Stimulated activated CD8-positive, alpha-beta memory T cell treated with anti-CD3 and anti-CD28 coated beads, Interleukin-2, amount 100 ng/mL, for 1 hour (primary cell): ENCODE data around the gene FILIP1.
"Not testable (repeated sequence)": the region's sequence is repeated elsewhere in the genome, so short reads cannot be mapped to it uniquely, and the experiment has no call there.

Experiments used
- DNase-seq, 2 donors: peaks; one replicate each; pipeline ENCODE4 v3.0.0-alpha.2; 2020; ENCODE audit warnings: low read depth in 2 of 2

Gene FILIP1

DNA sequence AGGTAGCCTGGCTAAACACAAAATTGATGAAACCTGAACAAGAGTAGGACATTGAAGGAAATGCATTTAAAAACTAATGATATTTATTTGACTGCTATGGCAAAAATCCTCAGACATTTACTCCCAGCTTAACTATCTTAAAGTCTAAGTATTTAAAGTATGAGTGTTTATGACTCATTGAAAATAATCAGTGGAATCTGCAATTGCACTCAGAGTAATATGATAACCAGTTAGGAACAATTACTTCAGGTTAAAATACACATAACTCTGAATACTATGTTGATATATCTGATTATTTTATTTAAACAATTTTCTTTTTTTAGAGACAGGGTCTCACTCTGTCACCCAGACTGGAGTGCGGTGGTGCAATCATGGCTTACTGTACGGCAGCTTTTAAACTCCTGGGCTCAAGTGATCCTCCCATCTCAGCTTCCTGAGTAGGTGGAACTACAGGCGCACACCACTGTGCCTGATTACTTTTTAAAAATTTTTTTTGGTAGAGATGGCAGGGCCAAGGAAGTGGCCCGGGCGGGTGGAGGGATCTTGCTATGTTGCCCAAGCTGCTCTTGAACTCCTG is 43.9 kb downstream of the FILIP1 start:
- DNase-seq: no peak

DNA sequence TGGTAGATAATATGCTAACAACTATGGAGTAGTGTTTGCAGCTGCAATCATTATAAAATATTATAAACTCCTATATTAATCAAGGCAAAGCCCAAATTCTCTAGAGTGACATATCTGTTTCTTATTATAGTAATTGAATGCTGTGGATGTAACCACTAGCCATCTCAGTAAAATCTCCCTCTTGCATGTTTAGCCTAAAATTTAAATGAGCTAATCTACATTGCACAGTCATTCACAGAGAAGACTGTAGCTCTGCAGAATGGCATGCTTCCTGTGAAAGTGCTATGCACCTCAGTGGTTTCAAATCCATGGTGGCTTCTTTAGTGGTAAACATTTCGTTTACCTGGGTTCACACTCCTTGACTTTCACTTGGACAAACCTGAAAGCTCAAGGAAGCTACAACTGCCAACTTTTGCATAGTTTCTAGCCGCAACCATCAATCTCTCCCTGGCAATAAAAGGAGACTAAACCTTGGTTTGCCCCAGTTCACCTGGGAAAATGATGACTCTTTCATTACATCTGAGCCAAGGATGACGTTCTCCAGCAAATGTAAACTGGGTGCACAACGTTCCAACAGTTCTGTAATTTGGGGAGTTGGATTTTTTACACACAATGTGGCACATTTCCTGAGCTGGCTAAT is 47.2 kb downstream of the FILIP1 start:
- DNase-seq: no peak

DNA sequence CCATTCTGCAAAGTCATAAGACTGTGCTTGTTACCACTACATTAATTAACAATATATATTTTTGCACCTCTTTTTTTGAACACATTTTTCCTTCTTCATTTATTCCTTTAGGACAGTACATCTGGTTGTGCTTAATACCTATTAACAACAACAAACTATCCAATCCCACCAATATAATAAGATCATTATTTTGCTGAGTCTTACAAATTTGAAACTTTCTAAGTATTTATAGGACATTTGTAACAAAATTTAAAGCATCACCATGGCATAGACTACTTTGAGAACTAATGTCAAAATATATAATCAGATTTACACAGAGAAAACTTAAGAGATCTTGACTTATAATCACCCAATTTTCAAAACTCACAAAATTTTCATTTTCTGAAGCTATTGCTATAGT is 47.9 kb downstream of the FILIP1 start:
- DNase-seq: no peak

DNA sequence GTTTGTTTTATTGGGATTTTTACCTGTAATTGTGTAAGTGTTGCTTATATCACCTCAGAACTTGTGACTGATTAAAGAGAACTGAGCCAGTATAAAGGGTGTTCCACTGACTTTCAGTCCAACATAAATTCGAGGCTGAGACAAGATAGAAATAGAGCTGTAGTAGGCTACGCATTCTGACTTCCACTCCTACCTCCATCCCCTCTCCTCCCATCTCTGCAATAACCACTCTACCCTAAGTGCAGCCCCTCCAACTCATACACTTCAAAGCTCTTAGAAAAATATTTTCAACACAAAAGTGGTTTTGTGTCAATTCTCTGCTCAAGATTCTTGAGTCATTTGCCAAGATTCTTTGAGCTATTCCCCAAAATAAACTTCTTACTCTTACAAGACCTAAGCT is 48.7 kb downstream of the FILIP1 start:
- no peak for DNase-seq

DNA sequence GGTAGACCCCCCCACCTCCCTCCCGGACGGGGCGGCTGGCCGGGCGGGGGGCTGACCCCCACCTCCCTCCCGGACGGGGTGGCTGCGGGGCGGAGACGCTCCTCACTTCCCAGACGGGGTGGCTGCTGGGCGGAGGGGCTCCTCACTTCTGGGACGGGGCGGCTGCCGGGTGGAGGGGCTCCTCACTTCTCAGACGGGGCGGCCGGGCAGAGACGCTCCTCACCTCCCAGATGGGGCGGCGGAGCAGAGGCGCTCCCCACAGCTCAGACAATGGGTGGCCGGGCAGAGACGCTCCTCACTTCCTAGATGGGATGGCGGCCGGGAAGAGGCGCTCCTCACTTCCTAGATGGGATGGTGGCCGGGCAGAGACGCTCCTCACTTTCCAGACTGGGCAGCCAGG is 51.7 kb downstream of the FILIP1 start:
- DNase-seq: not testable (repeated sequence)

DNA sequence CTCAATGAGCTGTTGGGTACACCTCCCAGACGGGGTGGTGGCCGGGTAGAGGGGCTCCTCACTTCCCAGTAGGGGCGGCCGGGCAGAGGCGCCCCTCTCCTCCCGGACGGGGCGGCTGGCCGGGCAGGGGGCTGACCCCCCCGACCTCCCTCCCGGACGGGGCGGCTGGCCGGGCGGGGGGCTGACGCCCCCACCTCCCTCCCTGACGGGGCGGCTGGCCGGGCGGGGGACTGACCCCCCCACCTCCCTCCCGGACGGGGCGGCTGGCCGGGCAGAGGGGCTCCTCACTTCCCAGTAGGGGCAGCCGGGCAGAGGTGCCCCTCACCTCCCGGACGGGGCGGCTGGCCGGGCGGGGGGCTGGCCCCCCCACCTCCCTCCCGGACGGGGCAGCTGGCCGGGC is 52.1 kb downstream of the FILIP1 start:
- not testable (repeated sequence) for DNase-seq

DNA sequence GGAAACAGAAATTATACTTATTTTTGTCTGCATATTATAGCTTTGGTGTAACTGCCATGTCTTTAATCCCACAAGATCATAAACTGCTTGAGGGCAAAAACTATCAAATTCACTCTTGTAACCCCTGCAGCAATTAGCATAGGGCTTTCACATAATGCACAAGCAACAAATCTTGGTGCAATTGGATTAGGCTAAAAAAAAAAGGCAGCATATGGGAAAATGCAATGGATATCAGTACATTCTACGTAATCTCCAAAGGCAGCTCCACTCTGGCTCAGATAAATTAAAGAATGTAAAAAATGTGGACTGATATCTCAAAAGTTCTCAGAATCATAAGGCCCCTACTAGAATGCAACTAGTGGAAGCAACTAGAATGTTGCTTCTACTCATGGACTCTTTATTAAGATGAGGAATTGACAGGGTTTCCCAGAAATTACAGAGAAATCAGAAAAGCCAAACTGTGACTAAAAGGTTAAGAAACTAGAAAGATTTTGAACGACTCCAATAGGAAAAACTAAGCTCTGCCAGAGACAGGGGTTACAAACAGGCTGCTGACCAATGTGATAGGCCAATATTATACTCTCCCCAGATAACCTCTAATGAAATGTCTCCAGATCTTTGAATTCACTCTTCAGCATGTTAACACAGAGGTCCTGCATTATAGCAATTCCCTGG is 55.0 kb downstream of the FILIP1 start:
- DNase-seq: no peak

DNA sequence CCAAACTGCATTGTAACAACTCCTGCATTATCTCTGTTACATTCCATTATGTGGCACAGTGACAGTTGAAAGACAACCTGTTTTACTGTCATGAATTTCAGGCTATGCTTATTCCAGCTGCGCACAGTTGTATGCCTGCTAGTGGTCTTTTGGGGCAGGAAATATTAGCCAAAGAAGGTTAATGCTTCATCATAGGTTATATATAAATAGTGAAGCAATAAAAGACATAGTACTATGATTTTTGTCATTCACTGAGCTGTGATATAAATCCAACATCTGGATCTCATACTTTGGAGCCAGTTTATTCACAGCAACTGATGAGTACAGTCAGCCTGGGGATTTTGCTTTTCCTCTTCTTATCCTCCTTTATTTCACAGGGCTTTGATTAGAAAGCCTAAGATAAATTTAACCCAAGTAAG is 55.6 kb downstream of the FILIP1 start:
- DNase-seq: no peak

DNA sequence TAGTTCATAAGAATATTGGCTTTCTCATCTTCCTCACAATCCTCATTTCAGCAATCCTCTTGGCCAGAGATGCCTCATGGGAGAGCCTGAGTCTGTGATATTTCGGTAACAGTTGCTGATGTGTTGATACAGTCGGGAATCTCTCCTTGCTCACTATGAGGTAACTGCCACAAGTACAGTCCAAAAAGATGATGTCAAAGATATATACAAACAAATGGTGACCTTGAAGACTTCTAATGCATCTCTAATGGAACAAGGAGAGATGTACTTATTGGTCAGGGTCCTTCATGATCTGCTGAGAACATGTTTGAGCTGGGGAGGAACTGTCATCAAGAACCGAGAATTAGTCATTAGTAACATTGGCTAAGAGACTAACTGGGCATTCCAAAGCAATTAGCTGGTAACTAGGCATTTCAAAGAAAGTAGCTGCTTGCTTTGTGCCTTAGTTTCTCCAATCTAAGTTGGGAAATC is 56.1 kb downstream of the FILIP1 start:
- no peak for DNase-seq

DNA sequence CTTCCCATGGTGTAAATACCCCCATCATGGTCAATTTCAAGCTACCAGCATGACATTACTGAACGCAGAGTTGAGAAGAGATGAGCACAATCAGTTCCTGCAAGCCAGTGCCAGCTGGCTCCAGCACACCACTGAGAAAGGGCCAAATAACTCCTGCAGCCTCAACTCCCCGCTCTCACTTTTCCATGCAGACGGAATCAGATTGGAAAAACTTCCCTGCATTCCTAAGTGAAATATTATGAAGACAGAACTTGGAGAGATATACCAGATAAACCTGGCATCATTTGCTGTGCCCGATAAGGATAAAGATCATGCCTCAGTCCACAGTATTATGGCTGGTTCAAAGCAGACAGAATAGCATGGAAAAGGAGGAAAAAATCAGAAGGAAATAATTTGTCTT is 56.7 kb downstream of the FILIP1 start:
- no peak for DNase-seq

DNA sequence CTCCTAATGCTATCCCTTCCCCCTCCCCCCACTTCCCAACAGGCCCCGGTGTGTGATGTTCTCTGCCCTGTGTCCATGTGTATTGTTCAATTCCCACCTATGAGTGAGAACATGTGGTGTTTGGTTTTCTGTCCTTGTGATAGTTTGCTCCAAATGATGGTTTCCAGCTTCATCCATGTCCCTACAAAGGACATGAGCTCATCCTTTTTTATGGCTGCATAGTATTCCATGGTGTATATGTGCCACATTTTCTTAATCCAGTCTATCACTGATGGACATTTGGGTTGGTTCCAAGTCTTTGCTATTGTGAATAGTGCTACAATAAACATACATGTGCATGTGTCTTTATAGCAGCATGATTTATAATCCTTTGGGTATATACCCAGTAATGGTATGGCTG is 60.8 kb downstream of the FILIP1 start:
- not testable (repeated sequence) for DNase-seq

DNA sequence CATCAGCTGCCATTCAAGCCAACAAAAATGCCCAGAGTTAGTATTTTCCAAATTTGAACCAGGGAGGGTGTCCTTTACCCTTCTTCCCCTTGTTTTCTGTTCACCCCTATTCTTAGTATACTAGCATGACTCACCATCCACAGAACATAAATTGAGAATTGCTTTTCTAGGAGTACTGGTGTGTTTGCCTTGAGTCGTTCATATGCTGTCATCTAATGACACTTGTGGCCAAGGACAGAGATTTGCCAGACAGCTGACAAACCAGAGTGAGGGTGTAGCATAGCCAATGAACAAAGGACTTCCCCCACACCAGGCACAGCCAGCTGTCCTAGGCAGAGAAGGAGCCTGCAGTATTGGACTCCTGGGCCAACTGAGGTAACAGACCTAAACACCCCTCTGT is 62.2 kb downstream of the FILIP1 start:
- no peak for DNase-seq

DNA sequence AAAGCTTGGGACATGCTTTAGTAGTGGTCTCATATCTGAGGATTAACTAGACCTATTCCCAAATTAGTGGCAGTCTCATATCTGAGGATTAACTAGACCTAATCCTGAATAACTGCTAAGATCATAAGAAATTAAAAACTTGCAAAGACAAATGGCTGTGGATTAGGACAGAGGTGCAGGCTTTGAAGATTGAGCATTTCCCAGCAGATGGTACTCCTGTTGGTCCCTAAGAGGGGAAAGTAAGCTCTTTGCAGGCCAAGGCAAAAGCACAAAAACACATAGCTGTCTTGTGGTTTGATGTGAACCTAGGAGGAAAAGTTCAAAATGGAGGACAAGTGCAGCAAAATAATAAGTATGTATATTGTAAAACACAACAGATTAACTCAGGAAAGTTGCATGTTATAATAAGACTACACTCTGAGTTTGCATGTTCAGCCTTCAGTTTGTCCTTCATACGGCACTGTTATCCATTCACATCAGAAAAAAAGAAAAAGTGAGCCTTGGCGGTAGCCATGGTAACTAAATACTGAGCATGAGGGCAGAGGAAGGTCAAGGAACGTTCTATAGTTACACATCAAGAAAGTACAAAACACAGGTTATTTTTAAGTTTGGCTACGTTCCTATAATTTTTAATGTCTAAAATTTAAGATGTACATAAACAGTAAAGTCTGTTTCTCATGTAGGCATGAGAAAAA is 62.8 kb downstream of the FILIP1 start:
- no peak for DNase-seq

DNA sequence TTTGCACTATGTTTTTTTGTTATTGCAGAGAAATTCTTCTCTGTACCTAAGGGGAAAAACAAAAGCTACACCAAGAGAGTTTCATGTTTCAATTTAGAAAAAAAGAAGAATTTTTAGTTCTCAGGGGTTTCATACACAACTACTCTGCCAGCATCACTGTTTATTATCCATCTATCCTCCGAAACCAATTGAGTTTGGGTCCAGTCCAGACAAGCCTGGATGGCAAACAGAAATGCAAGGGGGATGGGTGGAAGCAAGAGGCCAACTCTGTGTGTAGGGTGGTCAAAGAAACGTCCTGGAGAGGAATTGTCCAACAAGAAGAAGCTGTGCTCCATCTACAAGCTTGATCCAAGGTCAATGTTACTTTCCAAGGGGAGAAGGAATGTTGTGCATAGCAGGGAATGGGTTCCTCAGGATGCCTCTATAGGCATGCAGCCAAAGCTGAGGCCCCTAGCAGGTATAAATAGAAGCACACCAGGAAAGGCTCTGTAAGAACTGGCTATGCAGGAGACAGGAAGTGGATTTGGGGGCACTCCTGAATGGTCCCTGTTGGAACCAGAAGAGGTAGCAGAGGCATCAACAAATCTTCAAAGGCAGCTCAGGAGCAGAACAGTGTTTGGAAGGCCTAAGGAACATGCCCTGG is 64.4 kb downstream of the FILIP1 start:
- no peak for DNase-seq

DNA sequence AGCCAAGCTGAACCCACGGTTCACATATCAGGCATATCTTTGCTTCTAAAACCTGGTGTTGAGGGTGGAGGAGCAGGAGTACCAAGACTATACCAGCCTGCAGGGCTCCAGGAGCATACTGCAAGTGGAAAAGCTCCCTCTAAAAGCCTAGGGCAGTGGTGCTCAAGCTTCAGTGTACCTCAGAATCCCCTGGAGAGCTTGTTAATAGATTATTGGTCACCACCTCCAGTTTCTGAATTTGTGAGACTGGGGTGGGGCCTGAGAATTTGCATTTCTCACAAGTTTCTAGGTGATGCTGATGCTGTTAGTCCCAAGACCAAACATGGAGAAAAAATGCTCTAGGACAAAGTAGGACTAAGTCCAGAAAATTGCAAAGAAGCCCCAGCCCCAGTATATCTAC is 65.4 kb downstream of the FILIP1 start:
- no peak for DNase-seq

DNA sequence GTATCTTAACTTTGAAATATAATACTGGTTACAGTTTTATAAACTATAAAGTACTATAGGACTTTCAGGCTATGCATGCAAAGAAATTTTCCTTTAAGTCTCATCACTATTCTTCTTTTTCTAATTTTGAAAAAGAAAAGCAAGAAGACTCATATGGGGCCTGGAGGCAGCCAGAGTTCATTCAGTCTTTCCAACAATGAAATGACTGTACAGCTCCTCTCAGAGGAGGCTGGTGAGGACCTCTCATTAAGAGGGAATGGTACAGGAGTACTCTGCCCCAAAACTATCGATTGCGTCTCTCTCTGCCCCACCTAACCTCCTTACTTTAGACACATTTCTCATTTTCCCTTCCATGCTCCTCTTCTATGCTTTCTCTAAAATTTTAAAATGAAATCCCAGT is 66.3 kb downstream of the FILIP1 start:
- no peak for DNase-seq

DNA sequence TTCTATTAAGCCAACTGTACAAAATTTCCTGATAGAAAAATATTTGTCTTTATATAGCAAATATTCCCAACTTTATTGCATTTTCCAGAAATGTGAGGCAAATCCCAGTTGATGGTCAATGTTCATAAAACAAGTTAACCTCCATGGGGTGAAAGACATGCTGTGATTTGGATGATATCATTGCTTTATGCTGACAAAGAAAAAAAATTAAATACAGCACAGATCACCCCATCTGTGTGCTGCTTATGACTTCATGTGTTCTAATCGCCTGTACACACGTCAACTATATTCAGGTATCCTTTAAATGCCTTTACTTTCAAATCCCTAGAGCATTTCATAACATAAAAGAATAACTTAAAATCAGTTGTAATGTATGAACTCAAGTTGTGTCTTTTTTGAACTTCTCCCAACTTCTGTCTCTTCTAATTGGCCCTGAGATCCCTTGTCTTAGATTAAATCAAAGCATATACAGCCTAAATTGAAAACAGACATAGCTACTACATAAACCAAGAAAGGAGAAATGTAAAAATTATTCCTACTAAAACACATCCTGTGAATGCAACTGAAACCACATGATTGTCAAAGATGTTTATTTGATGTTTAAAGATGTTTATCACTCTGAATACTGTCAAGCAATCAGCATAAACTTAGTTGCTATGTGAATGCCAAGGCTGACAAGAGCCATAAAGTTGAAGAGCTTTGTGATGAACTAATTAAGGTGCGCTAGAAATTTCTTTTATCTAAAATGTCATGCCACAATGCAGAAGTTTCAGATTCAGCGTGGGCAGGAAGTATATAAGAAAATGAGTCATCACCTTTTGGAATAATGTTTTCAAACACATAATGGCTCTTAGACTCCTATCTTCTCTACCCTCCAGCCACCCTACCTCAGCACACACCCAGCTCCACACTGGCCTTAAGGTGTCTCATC is 68.7 kb downstream of the FILIP1 start:
- DNase-seq: no peak

DNA sequence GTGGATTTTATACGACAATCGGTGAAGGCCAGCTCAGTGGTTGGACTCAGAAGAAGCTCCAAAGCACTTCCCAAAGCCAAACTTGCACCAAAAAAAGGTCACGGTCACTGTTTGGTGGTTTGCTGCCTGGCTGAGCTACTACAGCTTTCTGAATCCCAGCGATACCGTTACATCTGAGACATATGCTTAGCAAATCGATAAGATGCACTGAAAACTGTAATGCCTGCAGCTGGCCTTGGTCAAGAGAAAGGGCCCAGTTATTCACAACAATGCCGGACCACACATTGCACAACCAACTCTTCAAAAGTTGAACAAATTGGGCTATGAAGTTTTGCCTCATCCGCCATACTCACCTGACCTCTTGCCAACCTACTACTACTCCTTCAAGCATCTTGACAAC is 70.2 kb downstream of the FILIP1 start:
- no peak for DNase-seq

DNA sequence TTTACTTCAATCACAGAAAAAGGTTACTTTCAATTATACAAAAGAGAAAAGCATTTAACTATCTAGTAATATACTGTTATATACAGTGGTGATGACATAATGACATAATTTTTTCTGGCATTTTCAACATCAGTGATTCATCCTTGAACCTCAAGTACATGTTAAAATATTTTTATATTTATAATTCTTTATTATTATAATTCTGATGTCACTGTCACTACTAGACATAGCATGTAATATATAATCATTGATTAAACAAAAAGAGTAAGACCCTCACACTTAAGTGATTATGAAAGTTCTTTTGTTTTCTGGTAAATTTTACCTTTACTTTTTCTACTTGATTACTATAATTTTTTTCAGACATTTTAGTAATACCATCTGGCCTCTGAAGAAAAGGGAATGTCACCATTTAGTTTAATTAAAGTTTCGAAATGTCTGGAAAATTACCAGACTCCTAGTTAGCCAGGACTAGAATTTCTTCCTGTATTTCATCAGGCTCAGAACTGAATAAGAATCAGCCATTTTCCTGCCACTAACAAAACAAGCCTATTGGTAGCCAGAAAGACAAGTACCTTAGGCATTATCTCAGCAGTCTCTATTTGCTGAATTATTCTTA is 71.5 kb downstream of the FILIP1 start:
- no peak for DNase-seq

DNA sequence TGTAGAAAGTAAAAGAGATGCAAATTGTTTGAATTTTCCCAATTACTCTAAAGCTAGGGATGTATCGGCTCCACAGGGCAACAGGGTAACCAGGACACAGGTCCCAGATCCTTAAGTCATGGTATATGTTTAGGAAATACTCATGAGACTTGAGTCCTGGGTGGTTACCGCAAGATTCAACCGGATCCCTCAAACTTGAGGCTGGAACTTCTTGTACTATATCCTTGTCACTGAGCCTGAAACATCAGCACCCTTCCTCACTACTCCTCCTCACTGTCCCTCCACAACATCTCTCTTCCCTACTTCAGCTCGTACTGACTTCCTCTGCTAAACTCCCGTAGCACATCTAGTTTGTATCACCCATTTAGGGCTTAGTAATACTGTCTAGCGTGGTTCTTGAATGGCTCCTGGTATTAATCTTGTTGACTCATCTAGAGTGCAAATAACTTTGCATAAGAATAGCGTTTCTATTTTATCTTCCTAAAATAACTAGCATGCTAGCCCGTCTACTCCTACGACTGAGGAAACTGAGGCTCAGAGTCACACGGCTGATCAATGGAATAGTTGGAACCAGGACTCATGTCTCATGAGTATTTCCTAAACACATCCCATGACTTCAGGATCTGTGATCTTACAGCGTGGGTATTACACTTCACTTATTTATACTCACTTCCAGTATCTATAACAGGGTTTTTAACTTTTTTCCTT is 72.1 kb downstream of the FILIP1 start:
- DNase-seq: no peak
